ENCODE results near the gene CNOT9. TPM values are rescaled to one million over a fixed set of nuclear protein-coding genes. Genes with fewer than 3 reads are reported as not detected.

CNOT9 gene
- total and polyA plus RNA-seq, 10 of the 15 experiments (the other 5 are each of a cell fraction or from before 2014, with no cell fraction given), result 51.0 to 172 (median 98.2) TPM

DNA sequence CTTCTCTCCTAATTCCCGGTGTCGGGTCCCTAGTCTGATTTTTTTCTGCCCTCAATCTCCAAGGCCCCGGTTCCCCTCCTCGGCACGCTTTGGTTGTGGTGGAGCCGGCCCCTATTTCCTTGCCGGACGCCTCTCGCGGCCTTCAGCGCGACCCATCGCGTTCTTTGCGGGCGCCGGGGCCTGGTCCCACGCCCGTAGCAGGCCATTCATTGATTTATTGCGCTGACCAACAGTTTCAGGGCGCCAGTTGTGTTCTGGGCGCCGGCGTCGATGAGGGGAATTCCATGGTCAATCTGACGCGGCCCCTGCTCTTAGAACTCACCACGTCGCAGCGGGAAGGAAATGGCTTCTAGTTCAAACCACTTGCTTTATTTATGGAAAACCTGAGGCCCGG lies 396 bp downstream of the CNOT9 start (continued):
- 0 out of 2 replicates have a peak, but pooled peaks have one; percentile 41 for TF ChIP-seq IKZF1 (conservative IDR thresholded peaks at IDR 0.05)
- TF ChIP-seq, protein P1, sequence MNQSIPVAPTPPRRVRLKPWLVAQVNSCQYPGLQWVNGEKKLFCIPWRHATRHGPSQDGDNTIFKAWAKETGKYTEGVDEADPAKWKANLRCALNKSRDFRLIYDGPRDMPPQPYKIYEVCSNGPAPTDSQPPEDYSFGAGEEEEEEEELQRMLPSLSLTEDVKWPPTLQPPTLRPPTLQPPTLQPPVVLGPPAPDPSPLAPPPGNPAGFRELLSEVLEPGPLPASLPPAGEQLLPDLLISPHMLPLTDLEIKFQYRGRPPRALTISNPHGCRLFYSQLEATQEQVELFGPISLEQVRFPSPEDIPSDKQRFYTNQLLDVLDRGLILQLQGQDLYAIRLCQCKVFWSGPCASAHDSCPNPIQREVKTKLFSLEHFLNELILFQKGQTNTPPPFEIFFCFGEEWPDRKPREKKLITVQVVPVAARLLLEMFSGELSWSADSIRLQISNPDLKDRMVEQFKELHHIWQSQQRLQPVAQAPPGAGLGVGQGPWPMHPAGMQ (IDR thresholded peaks at IDR 0.05; ENCODE audit: borderline replicate concordance), result no peak
- peak; percentile 91 for TF ChIP-seq SMARCA5 (IDR thresholded peaks at IDR 0.05)
- TF ChIP-seq YY1 (IDR thresholded peaks at IDR 0.05; ENCODE audit: low read depth, low read length), result peak; percentile 64; the same call in 1 of the 2 replicates
- no peak for TF ChIP-seq ZNF622 (IDR thresholded peaks at IDR 0.05)
- TF ChIP-seq, protein P2, sequence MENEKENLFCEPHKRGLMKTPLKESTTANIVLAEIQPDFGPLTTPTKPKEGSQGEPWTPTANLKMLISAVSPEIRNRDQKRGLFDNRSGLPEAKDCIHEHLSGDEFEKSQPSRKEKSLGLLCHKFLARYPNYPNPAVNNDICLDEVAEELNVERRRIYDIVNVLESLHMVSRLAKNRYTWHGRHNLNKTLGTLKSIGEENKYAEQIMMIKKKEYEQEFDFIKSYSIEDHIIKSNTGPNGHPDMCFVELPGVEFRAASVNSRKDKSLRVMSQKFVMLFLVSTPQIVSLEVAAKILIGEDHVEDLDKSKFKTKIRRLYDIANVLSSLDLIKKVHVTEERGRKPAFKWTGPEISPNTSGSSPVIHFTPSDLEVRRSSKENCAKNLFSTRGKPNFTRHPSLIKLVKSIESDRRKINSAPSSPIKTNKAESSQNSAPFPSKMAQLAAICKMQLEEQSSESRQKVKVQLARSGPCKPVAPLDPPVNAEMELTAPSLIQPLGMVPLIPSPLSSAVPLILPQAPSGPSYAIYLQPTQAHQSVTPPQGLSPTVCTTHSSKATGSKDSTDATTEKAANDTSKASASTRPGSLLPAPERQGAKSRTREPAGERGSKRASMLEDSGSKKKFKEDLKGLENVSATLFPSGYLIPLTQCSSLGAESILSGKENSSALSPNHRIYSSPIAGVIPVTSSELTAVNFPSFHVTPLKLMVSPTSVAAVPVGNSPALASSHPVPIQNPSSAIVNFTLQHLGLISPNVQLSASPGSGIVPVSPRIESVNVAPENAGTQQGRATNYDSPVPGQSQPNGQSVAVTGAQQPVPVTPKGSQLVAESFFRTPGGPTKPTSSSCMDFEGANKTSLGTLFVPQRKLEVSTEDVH (IDR thresholded peaks at IDR 0.05; ENCODE audit: low read depth, partially characterized antibody), result no peak
- TF ChIP-seq, protein P3, sequence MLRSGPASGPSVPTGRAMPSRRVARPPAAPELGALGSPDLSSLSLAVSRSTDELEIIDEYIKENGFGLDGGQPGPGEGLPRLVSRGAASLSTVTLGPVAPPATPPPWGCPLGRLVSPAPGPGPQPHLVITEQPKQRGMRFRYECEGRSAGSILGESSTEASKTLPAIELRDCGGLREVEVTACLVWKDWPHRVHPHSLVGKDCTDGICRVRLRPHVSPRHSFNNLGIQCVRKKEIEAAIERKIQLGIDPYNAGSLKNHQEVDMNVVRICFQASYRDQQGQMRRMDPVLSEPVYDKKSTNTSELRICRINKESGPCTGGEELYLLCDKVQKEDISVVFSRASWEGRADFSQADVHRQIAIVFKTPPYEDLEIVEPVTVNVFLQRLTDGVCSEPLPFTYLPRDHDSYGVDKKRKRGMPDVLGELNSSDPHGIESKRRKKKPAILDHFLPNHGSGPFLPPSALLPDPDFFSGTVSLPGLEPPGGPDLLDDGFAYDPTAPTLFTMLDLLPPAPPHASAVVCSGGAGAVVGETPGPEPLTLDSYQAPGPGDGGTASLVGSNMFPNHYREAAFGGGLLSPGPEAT (IDR thresholded peaks at IDR 0.05; ENCODE audit: low read depth), result peak; percentile 62; the same call in 1 of the 2 replicates
- TF ChIP-seq CHD2 (IDR thresholded peaks at IDR 0.05; ENCODE audit: borderline replicate concordance, low read depth, low read length), result peak; percentile 13; the same call in 1 of the 2 replicates
- TF ChIP-seq, protein P4, sequence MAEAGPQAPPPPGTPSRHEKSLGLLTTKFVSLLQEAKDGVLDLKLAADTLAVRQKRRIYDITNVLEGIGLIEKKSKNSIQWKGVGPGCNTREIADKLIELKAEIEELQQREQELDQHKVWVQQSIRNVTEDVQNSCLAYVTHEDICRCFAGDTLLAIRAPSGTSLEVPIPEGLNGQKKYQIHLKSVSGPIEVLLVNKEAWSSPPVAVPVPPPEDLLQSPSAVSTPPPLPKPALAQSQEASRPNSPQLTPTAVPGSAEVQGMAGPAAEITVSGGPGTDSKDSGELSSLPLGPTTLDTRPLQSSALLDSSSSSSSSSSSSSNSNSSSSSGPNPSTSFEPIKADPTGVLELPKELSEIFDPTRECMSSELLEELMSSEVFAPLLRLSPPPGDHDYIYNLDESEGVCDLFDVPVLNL (IDR thresholded peaks at IDR 0.05; ENCODE audit: low read depth, low read length), result no peak
- 0 out of 4 replicates have a peak, but pooled peaks of 1 of the 2 experiments have one; percentile 4 for TF ChIP-seq IKZF2 (IDR thresholded peaks at IDR 0.05)
- no peak for TF ChIP-seq ZNF384 (IDR thresholded peaks at IDR 0.05; ENCODE audit: borderline replicate concordance, low read depth, low read length)

Data from GM12878 (cell line).